ENCODE results near the gene TTC16.
A peak's percentile ranks its signal among the peaks of the same experiment; 100 is the strongest.

Gene TTC16

GRCh38 chr9:127698386-127698785 is 17.5 kb upstream of the TTC16 start:
- DNase-seq, result no peak

- DNase-seq, result peak; percentile 87
Measured at GRCh38 chr9:127698985-127699670, 16.8 kb upstream of the TTC16 start.

GRCh38 chr9:127700140-127700539 is 15.7 kb upstream of the TTC16 start:
- DNase-seq, result no peak

- DNase-seq, result no peak
Measured at GRCh38 chr9:127700594-127701255, 15.2 kb upstream of the TTC16 start.

- DNase-seq, result no peak
Measured at GRCh38 chr9:127703289-127703946, 12.5 kb upstream of the TTC16 start.

GRCh38 chr9:127705577-127706379 is 10.1 kb upstream of the TTC16 start:
- no peak for DNase-seq

GRCh38 chr9:127706836-127707241 is 9.0 kb upstream of the TTC16 start, which contains the start of gene CFAP157:
TSS of gene CFAP157 (plus strand) at chr9:127706988. CDS start at chr9:127707032, 44 bp downstream.
- DNase-seq, result no peak

GRCh38 chr9:127707766-127708165 is 8.1 kb upstream of the TTC16 start:
- no peak for DNase-seq

GRCh38 chr9:127708952-127709587 is 6.8 kb upstream of the TTC16 start:
- DNase-seq, result no peak

- DNase-seq, result no peak
Measured at GRCh38 chr9:127710204-127710783, 5.6 kb upstream of the TTC16 start.

GRCh38 chr9:127711226-127711701 is 4.6 kb upstream of the TTC16 start:
- peak; percentile 56 for DNase-seq

- DNase-seq, result peak; percentile 74
Measured at GRCh38 chr9:127711831-127712274, 4.0 kb upstream of the TTC16 start.

- DNase-seq, result no peak
Measured at GRCh38 chr9:127712371-127712770, 3.5 kb upstream of the TTC16 start.

- no peak for DNase-seq
Measured at GRCh38 chr9:127712867-127713266, 3.0 kb upstream of the TTC16 start.

- DNase-seq, result no peak
Measured at GRCh38 chr9:127714020-127714750, 1.7 kb upstream of the TTC16 start.

- DNase-seq, result no peak
Measured at GRCh38 chr9:127714951-127715469, 869 bp upstream of the TTC16 start.

- DNase-seq, result no peak
Measured at GRCh38 chr9:127716412-127716811, 533 bp downstream of the TTC16 start.

- no peak for DNase-seq
Measured at GRCh38 chr9:127717766-127718165, 1.9 kb downstream of the TTC16 start.

- no peak for DNase-seq
Measured at GRCh38 chr9:127720031-127720864, 4.4 kb downstream of the TTC16 start.

- no peak for DNase-seq
Measured at GRCh38 chr9:127720865-127721227, 5.0 kb downstream of the TTC16 start.

All from NCI-H2171 treated with DMSO at 0.1 percent for 48 hours (cell line).